OCI-LY7 (cell line): ENCODE data around the gene GPR142.

ENCODE experiments used
- CTCF ChIP-seq: fragments of 200-600 bp; sonication (generic); conservative IDR thresholded peaks from 2 replicates; pipeline ENCODE4 v1.5.1; 2014; ENCODE audit warnings: mild to moderate bottlenecking, antibody characterized with exemption, low read length, moderate library complexity, mixed read lengths
- EZH2phosphoT487 ChIP-seq: fragments of 200-600 bp; sonication (generic); IDR thresholded peaks from 2 replicates; pipeline ENCODE4 v1.6.1; 2018; ENCODE audit warnings: low read depth, borderline replicate concordance, mild to moderate bottlenecking, mixed run types, antibody characterized with exemption, low read length, moderate library complexity, mixed read lengths

- no peak for TF ChIP-seq EZH2phosphoT487
- TF ChIP-seq CTCF, result no peak
These were observed 29.3 kb upstream of the GPR142 start for GRCh38 chr17:74337834-74338500.
